Chondrocyte (in vitro differentiated cells): Measurements from ENCODE around the gene SMPD2. TPM values are rescaled to one million over a fixed set of nuclear protein-coding genes. Genes with fewer than 3 reads are reported as not detected.

ENCODE experiments used
- DNase-seq: peaks from one replicate; pipeline ENCODE4 v3.0.0; 2021; ENCODE audit warnings: mixed read lengths, low spot score
- H3K27ac Mint-ChIP-seq: one replicate; pipeline ENCODE4 v1.8.0; 2021; ENCODE audit warnings: mild to moderate bottlenecking, moderate library complexity, mixed read lengths; ENCODE audit not compliant: unreplicated experiment
- H3K27me3 Mint-ChIP-seq: 2 replicates; pipeline ENCODE4 v1.8.0; 2021; ENCODE audit warnings: low read depth, mixed read lengths
- H3K36me3 Mint-ChIP-seq: 2 replicates; pipeline ENCODE4 v1.8.0; 2021; ENCODE audit warnings: low read depth, mixed read lengths
- H3K4me1 Mint-ChIP-seq: 2 replicates; pipeline ENCODE4 v1.8.0; 2021; ENCODE audit warnings: low read depth, mild to moderate bottlenecking, mixed read lengths
- H3K4me3 Mint-ChIP-seq: one replicate; pipeline ENCODE4 v1.8.0; 2021; ENCODE audit warnings: mild to moderate bottlenecking, moderate library complexity, mixed read lengths; ENCODE audit not compliant: unreplicated experiment
- H3K9me3 Mint-ChIP-seq: 2 replicates; pipeline ENCODE4 v1.8.0; 2021; ENCODE audit warnings: low read depth, mixed read lengths
- long read RNA-seq: library from polyadenylated mRNA; stranded (forward); transcript quantifications from one replicate; pipeline ENCODE4 v2.0.0, GENCODE V29; 2021
- total RNA-seq: library from RNA; stranded (reverse); gene quantifications from 3 replicates; pipeline ENCODE4 v1.2.1, GENCODE V29; 2021
- TF ChIP-seq, protein P1 (sequence below): fragments of 200-600 bp; sonication (generic); IDR thresholded peaks from 2 replicates; pipeline ENCODE4 v1.5.0; 2021; ENCODE audit warnings: antibody characterized with exemption, mild to moderate bottlenecking, moderate library complexity

SMPD2 gene, protein sequence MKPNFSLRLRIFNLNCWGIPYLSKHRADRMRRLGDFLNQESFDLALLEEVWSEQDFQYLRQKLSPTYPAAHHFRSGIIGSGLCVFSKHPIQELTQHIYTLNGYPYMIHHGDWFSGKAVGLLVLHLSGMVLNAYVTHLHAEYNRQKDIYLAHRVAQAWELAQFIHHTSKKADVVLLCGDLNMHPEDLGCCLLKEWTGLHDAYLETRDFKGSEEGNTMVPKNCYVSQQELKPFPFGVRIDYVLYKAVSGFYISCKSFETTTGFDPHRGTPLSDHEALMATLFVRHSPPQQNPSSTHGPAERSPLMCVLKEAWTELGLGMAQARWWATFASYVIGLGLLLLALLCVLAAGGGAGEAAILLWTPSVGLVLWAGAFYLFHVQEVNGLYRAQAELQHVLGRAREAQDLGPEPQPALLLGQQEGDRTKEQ
- 5.3 to 7.4 TPM (median 5.6 TPM) in 3 replicates for total RNA-seq
- long read RNA-seq, partial matches to known transcripts = 0 of 8 reads
- long read RNA-seq, other reads (novel, unspliced or antisense) = 4 of 8 reads

DNA sequence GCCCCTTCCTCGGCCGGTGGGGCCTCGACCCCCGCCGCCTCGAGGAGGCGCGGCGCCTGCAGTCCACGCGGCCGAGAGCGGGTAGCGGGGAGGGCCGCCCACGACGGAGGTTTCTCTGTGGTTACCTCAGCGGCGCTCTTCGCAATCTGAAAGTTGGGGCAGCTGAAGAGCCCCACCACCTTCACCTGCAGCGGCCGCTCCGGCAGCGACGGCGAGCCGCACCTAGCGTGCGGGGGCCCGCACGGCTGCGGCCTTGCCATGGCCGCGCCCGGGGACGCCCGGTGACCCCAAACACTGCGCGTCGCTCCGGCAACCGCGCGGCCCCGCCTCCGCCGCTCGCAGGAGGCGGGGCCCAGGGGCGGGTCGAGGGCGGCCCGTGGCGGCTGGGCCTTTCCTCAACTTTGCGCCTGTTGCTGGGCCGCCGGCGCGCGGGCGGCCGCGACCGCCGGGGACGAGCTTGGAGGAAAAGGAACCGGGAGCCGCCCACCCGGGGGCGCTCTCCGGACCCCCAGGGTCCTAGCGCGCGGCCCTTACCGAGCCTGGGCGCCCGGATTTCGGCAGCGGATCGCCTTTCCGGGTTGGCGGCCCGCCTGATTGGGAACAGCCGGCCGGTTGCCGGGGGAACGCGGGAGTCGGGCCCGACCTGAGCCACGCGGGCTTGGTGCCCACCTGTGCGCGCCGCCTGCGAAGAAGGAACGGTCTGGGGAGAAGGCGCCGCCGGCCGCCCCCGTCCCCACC lies at the start of gene SMPD2, which contains the start of gene PPIL6:
SMPD2 (plus strand) TSS at position 394 of the 738 bp plus-strand sequence. CDS start 398 bp downstream, outside the sequence.
PPIL6 (minus strand) TSS at position 298 of the 738 bp plus-strand sequence; CDS start at position 260, 38 bp downstream.
- no peak for DNase-seq
- H3K9me3 Mint-ChIP-seq = no peaks in the 10 kb centered on the region
- H3K36me3 Mint-ChIP-seq = peaks cover 8% of the 10 kb centered on the region
- TF ChIP-seq, protein P1, sequence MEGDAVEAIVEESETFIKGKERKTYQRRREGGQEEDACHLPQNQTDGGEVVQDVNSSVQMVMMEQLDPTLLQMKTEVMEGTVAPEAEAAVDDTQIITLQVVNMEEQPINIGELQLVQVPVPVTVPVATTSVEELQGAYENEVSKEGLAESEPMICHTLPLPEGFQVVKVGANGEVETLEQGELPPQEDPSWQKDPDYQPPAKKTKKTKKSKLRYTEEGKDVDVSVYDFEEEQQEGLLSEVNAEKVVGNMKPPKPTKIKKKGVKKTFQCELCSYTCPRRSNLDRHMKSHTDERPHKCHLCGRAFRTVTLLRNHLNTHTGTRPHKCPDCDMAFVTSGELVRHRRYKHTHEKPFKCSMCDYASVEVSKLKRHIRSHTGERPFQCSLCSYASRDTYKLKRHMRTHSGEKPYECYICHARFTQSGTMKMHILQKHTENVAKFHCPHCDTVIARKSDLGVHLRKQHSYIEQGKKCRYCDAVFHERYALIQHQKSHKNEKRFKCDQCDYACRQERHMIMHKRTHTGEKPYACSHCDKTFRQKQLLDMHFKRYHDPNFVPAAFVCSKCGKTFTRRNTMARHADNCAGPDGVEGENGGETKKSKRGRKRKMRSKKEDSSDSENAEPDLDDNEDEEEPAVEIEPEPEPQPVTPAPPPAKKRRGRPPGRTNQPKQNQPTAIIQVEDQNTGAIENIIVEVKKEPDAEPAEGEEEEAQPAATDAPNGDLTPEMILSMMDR = peak; percentile 71
- H3K4me1 Mint-ChIP-seq = peaks cover 22% of the 10 kb centered on the region
- H3K27ac Mint-ChIP-seq = peak within 1 kb of the TSS; percentile 90
- H3K27me3 Mint-ChIP-seq = no peaks in the 10 kb centered on the region
- H3K4me3 Mint-ChIP-seq = peak within 1 kb of the TSS; percentile 92

DNA sequence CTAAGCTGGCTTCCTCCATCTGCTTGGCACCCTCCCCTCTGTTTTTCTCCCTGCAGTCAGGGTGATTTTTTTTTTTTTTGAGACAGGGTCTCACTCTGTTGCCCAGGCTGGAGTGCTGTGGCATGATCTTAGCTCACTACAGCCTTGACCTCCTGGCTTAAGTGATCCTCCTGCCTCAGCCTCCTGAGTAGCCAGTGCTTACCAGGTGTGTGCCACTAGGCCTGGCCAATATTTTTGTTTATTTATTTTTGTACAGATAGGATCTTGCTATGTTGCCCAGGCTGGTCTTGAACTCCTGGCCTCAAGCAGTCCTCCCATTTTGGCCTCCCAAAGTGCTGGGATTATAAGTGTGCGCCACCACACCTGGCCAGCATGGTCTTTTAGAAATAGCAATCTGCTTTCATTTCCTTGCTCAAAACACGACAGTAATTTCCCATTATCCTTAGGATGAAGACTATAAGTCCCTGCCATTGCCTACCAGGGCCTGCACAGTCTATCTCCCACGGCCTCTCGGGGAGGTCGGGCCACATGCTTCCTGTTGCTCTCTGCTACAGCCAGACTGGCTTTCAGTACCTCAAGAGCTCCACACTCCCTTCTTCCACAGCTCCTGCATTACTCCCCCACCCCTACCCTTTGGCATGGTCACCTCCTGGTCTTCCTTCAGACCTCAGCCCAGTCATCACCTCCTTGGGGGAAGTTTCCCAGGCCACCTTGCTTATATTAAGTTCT lies 47.2 kb upstream of the SMPD2 start:
- H3K27me3 Mint-ChIP-seq = peaks cover 2% of the 10 kb centered on the region
- H3K4me3 Mint-ChIP-seq = no peak overlapping the region
- H3K4me1 Mint-ChIP-seq = no peaks in the 10 kb centered on the region
- no peak for DNase-seq
- H3K36me3 Mint-ChIP-seq = peaks cover 1% of the 10 kb centered on the region
- no peak overlapping the region for H3K27ac Mint-ChIP-seq
- TF ChIP-seq, protein P1 = no peak
- H3K9me3 Mint-ChIP-seq = no peaks in the 10 kb centered on the region

GRCh38 chr6:109393886-109394281 lies 46.6 kb upstream of the SMPD2 start:
- Mint-ChIP-seq H3K27me3 (peaks cover 2% of the 10 kb centered on the region), H3K4me1 (no peaks in the 10 kb centered on the region), H3K36me3 (peaks cover 1% of the 10 kb centered on the region), H3K9me3 (no peaks in the 10 kb centered on the region), H3K4me3 (no peak overlapping the region), H3K27ac (no peak overlapping the region)
- no peak for DNase-seq
- TF ChIP-seq, protein P1 = no peak

DNA sequence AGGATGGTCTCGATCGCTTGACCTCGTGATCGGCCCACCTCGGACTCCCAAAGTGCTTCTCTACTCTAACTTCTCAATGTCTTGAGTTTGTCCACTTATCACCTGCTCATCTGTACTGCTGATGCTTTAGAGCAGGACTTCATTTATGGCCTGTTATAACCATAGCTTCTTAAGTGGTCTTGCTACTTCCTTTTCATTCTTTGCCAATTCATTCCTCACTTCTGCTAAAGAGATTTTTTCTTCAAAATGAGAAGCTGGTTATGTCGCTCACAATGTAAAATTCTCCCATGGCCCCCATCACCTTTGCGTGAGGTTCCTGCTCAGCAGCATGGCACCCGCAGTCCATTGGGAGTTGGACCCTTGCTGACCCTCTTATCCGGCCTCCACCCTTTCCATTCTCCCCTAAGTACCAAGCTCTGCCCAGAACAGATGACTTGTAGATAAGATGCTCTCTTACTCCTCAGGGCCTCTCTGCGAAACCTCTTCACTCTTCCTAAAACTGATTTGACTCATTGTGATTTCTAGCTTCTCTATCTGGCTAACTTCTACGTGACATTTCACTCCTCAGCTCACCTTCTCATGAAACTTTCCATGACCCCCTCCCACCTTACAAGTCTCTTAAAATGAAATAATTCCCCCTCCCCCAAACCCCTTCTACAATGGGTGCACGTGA lies 44.3 kb upstream of the SMPD2 start:
- no peaks in the 10 kb centered on the region for H3K9me3 Mint-ChIP-seq
- TF ChIP-seq, protein P1 = no peak
- DNase-seq = no peak
- peaks cover 1% of the 10 kb centered on the region for H3K36me3 Mint-ChIP-seq
- H3K27ac Mint-ChIP-seq = no peak overlapping the region
- H3K4me1 Mint-ChIP-seq = no peaks in the 10 kb centered on the region
- H3K27me3 Mint-ChIP-seq = peaks cover 2% of the 10 kb centered on the region
- no peak overlapping the region for H3K4me3 Mint-ChIP-seq
